ENCODE data around the gene ABCF2.

- TF ChIP-seq GATA2 (IDR thresholded peaks at IDR 0.05; ENCODE audit: low read depth, low read length) (no peak), GATA3 (IDR thresholded peaks at IDR 0.05; ENCODE audit: low read depth, low read length) (no peak)
Observed at GRCh38 chr7:151174246-151175046, 52.6 kb downstream of the ABCF2 start.

Data from SH-SY5Y (cell line).